HL-60 (cell line): Measurements from ENCODE around the gene PTEN.
"Not testable (repeated sequence)": the region's sequence is repeated elsewhere in the genome, so short reads cannot be mapped to it uniquely, and the experiment has no call there.

Source experiments
- DNase-seq, 2 experiments: peaks; one replicate each; pipeline ENCODE4 v3.0.0-alpha.2; 2010 to 2020; ENCODE audit warnings: low read depth in 1 of 2, low spot score in 1 of 2
- H3K27ac ChIP-seq: fragments of 250-450 bp; sonication (Bioruptor Pico); replicated peaks from 2 replicates; pipeline ENCODE4 v1.5.1; 2020; ENCODE audit warnings: mild to moderate bottlenecking, moderate library complexity
- H3K27me3 ChIP-seq: fragments of 250-450 bp; sonication (Bioruptor Pico); 2 replicates; pipeline ENCODE4 v1.5.1; 2021; ENCODE audit warnings: mild to moderate bottlenecking, moderate library complexity; ENCODE audit not compliant: insufficient read depth, poor library complexity, severe bottlenecking
- H3K4me3 ChIP-seq: replicated peaks from 2 replicates; pipeline ENCODE4 v1.5.1; 2011; ENCODE audit warnings: mild to moderate bottlenecking, control low read depth, low read length; ENCODE audit not compliant: insufficient read depth
- CTCF ChIP-seq: IDR thresholded peaks from one replicate; pipeline ENCODE4 v1.5.1; 2011; ENCODE audit warnings: low read length, control low read depth, inconsistent platforms; ENCODE audit not compliant: insufficient read depth
- GABPA ChIP-seq: IDR thresholded peaks from 2 replicates; pipeline ENCODE4 v1.6.1; 2012; ENCODE audit warnings: low read depth
- POLR2AphosphoS5 ChIP-seq: IDR thresholded peaks from 2 replicates; pipeline ENCODE4 v1.6.1; 2012; ENCODE audit warnings: low read depth
- SPI1 ChIP-seq: IDR thresholded peaks from 2 replicates; pipeline ENCODE4 v1.6.1; 2012; ENCODE audit warnings: low read depth, mild to moderate bottlenecking, borderline replicate concordance
- TF ChIP-seq, protein P1 (sequence below): IDR thresholded peaks from 2 replicates; pipeline ENCODE4 v1.6.1; 2012; ENCODE audit warnings: low read depth; ENCODE audit not compliant: insufficient replicate concordance

PTEN gene

DNA sequence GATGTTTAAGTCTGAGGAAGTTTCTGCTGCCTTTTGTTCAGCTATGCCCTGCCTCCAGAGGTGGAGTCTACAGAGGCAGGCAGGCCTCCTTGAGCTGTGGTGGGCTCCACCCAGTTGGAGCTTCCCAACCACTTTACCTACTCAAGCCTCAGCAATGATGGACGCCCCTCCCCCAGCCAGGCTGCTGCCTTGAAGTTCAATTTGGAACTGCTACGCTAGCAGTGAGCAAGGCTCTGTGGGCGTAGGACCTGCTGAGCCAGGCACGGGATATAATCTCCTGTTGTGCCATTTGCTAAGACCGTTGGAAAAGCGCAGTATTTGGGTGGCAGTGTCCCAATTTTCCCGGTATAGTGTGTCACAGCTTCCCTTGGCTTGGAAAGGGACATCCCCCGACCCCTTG is 40.0 kb downstream of the PTEN start:
- DNase-seq, H3K27ac ChIP-seq, H3K4me3 ChIP-seq, H3K27me3 ChIP-seq: not testable (repeated sequence)

GRCh38 chr10:87913156-87913921 is 49.9 kb downstream of the PTEN start:
- Histone ChIP-seq H3K27me3 (no peaks in the 10 kb centered on the region), H3K27ac (no peak overlapping the region), H3K4me3 (no peak overlapping the region)
- TF ChIP-seq POLR2AphosphoS5 (no peak), SPI1 (no peak), CTCF (no peak), GABPA (no peak)
- TF ChIP-seq, protein P1, sequence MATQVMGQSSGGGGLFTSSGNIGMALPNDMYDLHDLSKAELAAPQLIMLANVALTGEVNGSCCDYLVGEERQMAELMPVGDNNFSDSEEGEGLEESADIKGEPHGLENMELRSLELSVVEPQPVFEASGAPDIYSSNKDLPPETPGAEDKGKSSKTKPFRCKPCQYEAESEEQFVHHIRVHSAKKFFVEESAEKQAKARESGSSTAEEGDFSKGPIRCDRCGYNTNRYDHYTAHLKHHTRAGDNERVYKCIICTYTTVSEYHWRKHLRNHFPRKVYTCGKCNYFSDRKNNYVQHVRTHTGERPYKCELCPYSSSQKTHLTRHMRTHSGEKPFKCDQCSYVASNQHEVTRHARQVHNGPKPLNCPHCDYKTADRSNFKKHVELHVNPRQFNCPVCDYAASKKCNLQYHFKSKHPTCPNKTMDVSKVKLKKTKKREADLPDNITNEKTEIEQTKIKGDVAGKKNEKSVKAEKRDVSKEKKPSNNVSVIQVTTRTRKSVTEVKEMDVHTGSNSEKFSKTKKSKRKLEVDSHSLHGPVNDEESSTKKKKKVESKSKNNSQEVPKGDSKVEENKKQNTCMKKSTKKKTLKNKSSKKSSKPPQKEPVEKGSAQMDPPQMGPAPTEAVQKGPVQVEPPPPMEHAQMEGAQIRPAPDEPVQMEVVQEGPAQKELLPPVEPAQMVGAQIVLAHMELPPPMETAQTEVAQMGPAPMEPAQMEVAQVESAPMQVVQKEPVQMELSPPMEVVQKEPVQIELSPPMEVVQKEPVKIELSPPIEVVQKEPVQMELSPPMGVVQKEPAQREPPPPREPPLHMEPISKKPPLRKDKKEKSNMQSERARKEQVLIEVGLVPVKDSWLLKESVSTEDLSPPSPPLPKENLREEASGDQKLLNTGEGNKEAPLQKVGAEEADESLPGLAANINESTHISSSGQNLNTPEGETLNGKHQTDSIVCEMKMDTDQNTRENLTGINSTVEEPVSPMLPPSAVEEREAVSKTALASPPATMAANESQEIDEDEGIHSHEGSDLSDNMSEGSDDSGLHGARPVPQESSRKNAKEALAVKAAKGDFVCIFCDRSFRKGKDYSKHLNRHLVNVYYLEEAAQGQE, result no peak
- DNase-seq, result no peak

- H3K27ac ChIP-seq, result no peak overlapping the region
- no peaks in the 10 kb centered on the region for H3K27me3 ChIP-seq
- TF ChIP-seq GABPA, result no peak
- TF ChIP-seq, protein P1, result no peak
- no peak for TF ChIP-seq SPI1
- TF ChIP-seq CTCF, result no peak
- TF ChIP-seq POLR2AphosphoS5, result no peak
- no peak overlapping the region for H3K4me3 ChIP-seq
- no peak for DNase-seq
These were observed 52.0 kb downstream of the PTEN start for GRCh38 chr10:87915406-87915805.

DNA sequence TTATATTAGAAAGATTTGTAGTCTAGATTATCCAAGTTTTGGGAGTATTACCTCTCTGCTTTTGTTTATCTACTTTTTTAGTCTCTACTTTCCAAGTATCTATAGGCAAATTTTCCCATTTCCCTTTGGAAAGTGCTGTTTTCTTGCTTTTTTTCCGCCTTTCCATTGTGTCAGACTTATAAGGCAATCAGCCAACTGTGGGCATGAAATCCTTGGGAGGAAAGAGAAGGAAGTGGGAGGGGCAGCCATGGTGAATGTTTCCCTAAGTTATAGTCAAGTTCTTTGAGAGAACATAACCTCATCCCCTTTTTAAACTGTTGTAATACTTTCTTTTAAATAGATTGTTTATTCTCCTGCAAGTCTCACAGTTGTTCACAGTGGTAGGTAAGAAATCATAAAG is 52.6 kb downstream of the PTEN start:
- DNase-seq, result peak; percentile 25 to 36
- no peak overlapping the region for H3K27ac ChIP-seq
- peak; percentile 50; the same call in 1 of the 2 replicates for TF ChIP-seq SPI1
- TF ChIP-seq POLR2AphosphoS5, result no peak
- no peak overlapping the region for H3K4me3 ChIP-seq
- no peaks in the 10 kb centered on the region for H3K27me3 ChIP-seq

DNA sequence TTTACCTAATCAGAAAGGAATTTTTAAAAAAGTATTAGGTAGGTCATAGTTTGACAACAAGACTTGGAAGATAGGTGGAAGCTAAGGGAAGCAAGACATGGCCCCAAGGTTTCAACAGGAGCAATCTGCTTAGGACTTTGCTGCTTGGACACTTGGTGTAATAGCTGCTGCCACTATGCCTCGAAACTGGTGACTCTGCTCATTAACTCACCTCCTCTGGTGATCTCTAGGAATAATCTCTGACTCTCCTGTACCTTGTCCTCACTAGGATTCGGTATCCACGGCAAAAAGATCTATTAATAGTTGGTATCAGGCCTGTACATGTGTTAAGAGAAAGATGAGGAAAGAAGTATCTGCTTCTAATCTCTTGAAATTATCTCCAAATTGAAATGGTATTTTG is 53.1 kb downstream of the PTEN start:
- TF ChIP-seq CTCF (no peak), POLR2AphosphoS5 (no peak), GABPA (no peak), SPI1 (no peak)
- TF ChIP-seq, protein P1, result no peak
- Histone ChIP-seq H3K27ac (no peak overlapping the region), H3K4me3 (no peak overlapping the region), H3K27me3 (no peaks in the 10 kb centered on the region)
- DNase-seq, result no peak
